Measurements from ENCODE around the gene ADAMTS16.
"Not testable (repeated sequence)": the region's sequence is repeated elsewhere in the genome, so short reads cannot be mapped to it uniquely, and the experiment has no call there.

The ADAMTS16 gene, protein sequence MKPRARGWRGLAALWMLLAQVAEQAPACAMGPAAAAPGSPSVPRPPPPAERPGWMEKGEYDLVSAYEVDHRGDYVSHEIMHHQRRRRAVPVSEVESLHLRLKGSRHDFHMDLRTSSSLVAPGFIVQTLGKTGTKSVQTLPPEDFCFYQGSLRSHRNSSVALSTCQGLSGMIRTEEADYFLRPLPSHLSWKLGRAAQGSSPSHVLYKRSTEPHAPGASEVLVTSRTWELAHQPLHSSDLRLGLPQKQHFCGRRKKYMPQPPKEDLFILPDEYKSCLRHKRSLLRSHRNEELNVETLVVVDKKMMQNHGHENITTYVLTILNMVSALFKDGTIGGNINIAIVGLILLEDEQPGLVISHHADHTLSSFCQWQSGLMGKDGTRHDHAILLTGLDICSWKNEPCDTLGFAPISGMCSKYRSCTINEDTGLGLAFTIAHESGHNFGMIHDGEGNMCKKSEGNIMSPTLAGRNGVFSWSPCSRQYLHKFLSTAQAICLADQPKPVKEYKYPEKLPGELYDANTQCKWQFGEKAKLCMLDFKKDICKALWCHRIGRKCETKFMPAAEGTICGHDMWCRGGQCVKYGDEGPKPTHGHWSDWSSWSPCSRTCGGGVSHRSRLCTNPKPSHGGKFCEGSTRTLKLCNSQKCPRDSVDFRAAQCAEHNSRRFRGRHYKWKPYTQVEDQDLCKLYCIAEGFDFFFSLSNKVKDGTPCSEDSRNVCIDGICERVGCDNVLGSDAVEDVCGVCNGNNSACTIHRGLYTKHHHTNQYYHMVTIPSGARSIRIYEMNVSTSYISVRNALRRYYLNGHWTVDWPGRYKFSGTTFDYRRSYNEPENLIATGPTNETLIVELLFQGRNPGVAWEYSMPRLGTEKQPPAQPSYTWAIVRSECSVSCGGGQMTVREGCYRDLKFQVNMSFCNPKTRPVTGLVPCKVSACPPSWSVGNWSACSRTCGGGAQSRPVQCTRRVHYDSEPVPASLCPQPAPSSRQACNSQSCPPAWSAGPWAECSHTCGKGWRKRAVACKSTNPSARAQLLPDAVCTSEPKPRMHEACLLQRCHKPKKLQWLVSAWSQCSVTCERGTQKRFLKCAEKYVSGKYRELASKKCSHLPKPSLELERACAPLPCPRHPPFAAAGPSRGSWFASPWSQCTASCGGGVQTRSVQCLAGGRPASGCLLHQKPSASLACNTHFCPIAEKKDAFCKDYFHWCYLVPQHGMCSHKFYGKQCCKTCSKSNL

DNA sequence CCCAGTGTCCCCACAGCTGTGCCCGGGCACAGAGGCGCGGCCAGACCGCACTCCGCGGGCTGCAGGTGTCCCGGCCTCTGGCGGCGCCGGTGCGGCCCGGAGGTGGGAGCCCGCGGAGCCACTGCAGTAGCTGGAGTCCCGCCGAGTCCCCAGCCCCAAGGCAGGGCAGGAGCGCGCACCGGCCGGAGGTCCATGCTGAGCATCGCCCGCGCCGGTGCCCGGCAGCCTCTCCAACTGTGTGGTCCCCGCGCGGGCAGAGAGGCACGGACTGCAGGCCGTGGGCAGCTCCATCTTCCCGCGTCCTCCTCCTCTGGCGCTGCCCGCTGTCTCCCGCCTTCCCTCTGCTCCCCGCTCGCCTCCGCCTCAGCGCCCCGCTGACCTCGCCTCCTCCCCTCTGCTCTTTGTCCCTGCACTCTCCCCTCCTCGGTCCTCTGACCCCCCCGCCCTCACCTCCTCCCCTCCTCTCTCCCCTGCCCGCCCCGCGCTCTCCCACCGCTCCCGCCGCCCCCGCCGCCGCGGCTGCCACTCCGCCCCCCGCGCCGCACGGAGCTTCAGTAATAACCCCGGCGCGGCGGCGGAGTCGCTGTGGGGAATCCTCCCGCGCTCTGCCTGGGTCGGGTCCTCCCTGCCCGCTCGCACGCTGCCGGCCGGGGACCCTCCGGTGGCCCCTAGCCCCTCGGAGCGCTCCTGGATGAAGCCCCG, at the start of gene ADAMTS16:
Gene ADAMTS16 (plus strand): TSS at position 554 of the 702 bp plus-strand sequence. CDS start 138 bp downstream, at position 692.
- peak in 1 of 56 donors; percentile 7 for DNase-seq

DNA sequence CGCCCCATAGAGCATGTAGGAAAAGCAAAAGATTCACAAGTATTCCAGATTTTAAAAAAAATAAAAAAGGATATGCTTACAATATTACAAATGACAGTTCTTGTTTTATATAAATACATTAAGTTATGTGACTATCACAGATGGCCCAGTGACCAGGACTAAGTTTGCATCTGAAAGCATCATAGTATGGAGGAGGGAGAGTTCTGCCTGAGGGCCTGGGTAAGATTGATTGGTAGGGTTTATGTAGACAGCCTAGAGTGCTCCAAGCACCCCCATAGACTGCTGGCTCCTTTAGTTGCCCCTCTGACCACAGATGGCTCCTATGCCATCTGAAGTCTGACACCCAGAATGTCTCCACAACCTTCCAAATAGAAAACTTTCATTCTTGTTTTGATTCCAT, 48.0 kb upstream of the ADAMTS16 start:
- no peak for DNase-seq

- DNase-seq: no peak
Observed at GRCh38 chr5:5100635-5101034, 39.5 kb upstream of the ADAMTS16 start.

DNA sequence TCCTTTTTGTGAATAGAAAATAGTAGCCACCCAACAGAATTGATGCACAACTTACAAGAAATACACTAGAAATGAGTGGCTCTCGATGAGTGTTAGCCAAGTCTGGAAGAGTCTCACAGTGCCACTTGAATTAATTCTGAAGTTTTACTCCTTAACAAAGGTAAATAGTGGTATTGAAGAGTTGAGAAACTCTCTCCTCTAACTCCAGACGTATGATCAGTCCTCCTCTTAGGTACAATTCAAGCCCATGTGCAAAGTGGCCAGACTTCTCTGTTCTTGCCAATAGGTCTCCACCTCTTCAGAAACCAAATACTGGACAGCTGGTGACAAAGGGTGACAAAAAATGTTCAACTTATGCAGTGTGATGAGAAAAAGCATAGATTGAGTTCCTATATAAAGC, 38.5 kb upstream of the ADAMTS16 start:
- DNase-seq: no peak

- DNase-seq: no peak
Observed at GRCh38 chr5:5103245-5103644, 36.9 kb upstream of the ADAMTS16 start.

GRCh38 chr5:5104550-5104949, 35.6 kb upstream of the ADAMTS16 start:
- no peak for DNase-seq

GRCh38 chr5:5105531-5105930, 34.6 kb upstream of the ADAMTS16 start:
- DNase-seq: no peak

DNA sequence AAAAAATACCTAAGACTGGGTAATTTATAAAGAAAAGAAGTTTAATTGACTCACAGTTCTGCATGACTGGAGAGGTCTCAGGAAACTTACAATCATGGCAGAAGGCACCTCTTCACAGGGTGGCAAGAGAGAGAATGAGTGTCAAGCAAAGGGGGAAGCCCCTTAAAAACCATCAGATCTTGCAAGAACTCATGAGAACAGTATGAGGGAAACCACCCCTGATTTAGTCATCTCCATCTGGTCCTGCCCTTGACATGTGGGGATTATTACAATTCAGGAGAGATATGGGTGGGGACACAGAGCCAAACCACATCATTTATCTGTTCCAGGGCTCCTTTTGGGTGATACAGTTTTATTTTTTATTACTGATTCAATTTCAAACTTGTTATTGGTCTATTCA, 23.2 kb upstream of the ADAMTS16 start:
- DNase-seq: no peak

GRCh38 chr5:5122776-5123175, 17.4 kb upstream of the ADAMTS16 start:
- DNase-seq: no peak

DNA sequence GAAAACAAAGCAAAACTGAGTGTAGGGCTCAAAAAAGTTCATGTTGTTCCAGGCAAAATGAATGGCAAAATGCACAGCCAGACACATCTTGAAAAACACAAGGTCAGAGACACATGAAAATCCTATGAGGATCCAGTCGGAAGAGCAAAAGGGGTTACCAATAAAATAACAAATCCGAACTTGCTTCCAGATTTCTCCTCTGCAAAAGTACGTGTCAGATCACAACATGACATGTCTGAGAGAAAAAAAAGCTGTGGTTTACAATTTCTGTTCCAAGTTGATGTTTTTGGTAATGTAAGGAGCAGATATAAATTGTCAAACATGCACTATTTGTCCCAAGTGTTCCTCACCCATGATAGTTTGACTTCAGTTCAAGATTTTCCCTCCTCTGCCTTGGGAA, 15.9 kb upstream of the ADAMTS16 start:
- no peak for DNase-seq

GRCh38 chr5:5126444-5126843, 13.7 kb upstream of the ADAMTS16 start:
- no peak for DNase-seq

GRCh38 chr5:5128766-5129165, 11.4 kb upstream of the ADAMTS16 start:
- DNase-seq: no peak

GRCh38 chr5:5132234-5132633, 7.9 kb upstream of the ADAMTS16 start:
- DNase-seq: no peak

DNA sequence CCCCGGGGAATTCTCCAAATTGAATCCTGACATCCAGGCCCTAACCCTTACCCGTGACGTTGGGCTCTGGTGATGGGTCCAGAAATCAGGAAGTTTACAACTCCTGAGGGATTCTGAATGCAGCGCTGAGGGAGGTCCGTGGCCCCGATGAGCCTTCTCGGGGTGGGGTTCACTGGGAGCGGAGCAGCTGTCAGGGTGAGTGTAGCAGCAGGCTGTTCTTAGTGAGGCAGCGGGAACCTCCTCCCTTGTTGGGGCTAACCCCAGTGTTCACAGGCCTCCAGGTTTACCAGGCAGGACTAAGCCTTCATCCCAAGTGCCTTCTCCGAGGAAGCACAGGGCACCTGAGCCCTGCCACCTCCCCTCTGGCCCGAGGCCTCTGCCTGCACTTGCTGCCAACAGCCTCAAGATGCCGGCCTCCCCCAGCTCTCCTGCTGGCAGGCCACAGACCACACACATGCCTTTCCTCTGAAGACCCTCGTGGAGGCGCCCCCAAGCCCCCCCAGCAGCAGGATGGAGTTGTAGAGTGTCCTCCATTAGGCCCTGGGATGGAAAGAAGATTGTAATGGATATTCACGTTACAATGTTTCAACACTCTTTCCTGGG, 7.3 kb upstream of the ADAMTS16 start:
- DNase-seq: no peak

DNA sequence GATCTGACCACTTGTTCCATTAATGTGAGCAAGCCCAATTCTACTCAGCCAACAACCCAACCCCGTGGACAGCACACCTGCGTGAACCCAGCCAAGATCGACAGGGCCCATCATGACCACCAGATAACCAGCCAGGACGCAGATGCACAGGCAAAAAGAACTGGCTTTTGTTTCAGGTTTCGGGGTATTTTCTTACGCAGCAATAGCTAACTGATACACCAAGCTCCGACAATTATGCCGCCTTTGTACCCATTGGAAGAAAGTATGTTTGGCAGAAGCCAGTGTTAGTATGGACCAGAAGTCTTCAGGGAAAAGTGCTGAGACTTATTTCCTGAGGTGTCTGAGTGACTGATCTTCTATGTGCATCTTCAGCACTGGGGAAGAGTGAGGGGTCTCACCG, 6.0 kb upstream of the ADAMTS16 start:
- DNase-seq: no peak

GRCh38 chr5:5135957-5136676, 4.0 kb upstream of the ADAMTS16 start:
- no peak for DNase-seq

DNA sequence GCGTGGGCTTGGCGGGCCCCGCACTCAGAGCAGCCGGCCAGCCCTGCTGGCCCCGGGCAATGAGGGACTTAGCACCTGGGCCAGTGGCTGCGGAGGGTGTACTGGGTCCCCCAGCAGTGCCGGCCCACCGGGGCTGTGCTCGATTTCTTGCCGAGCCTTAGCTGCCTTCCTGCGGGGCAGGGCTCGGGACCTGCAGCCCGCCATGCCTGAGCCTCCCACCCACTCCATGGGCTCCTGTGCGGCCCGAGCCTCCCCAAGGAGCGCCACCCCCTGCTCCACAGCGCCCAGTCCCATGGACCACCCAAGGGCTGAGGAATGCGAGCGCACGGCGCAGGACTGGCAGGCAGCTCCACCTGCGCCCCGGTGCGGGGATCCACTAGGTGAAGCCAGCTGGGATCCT, 2.3 kb upstream of the ADAMTS16 start:
- not testable (repeated sequence) for DNase-seq

GRCh38 chr5:5139336-5139776, 774 bp upstream of the ADAMTS16 start:
- DNase-seq: no peak

DNA sequence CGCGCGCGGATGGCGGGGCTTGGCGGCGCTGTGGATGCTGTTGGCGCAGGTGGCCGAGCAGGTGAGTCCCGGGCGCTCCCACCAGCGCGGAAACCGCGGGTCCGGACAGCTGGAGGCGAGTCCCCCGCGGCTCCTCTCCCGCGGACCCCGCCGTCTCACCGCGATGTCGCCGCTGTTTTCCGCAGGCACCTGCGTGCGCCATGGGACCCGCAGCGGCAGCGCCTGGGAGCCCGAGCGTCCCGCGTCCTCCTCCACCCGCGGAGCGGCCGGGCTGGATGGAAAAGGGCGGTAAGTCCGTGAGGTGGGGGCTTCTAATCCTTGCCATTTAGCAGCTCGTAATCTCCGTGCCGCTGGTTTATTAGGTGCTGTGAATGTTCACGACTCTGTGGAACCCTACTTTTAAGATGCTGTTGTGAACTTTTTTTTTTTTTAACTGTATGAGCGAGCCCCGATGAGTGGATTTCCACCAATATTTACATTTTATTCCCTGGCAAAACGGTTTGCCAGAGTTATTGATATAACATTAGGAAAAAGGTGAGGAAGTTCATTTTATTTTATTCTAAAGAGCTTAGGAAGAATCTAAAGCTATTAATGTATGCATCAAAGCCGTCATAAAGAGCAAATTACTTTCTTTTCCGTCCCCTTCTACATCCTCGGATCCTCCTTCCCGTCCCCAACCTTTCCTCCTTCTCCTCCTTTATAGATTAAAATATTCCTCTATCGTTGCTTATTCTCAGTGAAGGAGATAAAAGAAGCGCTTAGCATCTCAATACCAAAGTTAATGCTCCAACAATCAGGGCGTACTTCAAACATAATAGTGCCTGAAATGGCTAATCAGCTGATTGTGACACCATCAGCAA, 579 bp downstream of the ADAMTS16 start:
- DNase-seq: no peak
